ENCODE data around the gene LRCH4.

DNA sequence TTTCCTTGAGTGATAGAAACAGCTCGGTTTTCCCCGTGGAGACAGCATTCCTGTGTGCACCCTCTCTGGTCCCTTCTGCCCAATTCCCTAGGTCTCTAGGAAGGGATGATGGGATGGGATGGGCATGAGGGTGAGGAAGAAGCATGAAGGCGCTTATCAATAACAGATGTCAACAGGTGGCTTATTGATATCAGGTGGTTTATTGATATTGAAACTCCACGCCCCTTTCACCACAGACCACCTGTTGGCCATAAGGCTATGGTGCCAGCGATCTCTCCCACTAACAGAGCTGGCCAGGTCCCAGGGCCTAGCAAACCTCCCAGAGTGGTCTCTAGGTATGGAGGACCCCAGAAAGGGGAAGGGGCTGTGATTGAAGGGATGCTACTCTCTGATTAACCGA lies 34.3 kb upstream of the LRCH4 start:
- no peak for TF ChIP-seq CTCF (IDR thresholded peaks at IDR 0.05)
- TF ChIP-seq POLR2A (IDR thresholded peaks at IDR 0.05): no peak

All from upper lobe of left lung (tissue), 4 donors.